ENCODE measurements around the gene EPM2A. TPM values are rescaled to one million over a fixed set of nuclear protein-coding genes. Genes with fewer than 3 reads are reported as not detected.

Gene EPM2A
- total RNA-seq, 1 donor from 2014 or later: 41.3 TPM

- no peak for TF ChIP-seq CTCF (IDR thresholded peaks at IDR 0.05; ENCODE audit: borderline replicate concordance)
- no peak overlapping the region for H3K4me3 ChIP-seq
- H3K27me3 ChIP-seq (ENCODE audit: low read depth): no peaks in the 10 kb centered on the region
- H3K27ac ChIP-seq (replicated peaks): no peak overlapping the region
- no peaks in the 10 kb centered on the region for H3K4me1 ChIP-seq
- intact Hi-C loops (cut with micrococcal nuclease): no loop called here
- H3K9me3 ChIP-seq (replicated peaks): no peaks in the 10 kb centered on the region
- H3K36me3 ChIP-seq: no peaks in the 10 kb centered on the region
- no peak for DNase-seq
These were observed 28.4 kb upstream of the EPM2A start for GRCh38 chr6:145763742-145764141.

- intact Hi-C loops (cut with micrococcal nuclease): no loop called here
- no peaks in the 10 kb centered on the region for H3K4me1 ChIP-seq
- H3K9me3 ChIP-seq (replicated peaks): no peaks in the 10 kb centered on the region
- H3K27ac ChIP-seq (replicated peaks): no peak overlapping the region
- TF ChIP-seq CTCF (IDR thresholded peaks at IDR 0.05; ENCODE audit: borderline replicate concordance): peak; percentile 35
- no peaks in the 10 kb centered on the region for H3K36me3 ChIP-seq
- no peak for DNase-seq
- H3K4me3 ChIP-seq: no peak overlapping the region
- H3K27me3 ChIP-seq (ENCODE audit: low read depth): no peaks in the 10 kb centered on the region
These were observed 26.3 kb upstream of the EPM2A start for GRCh38 chr6:145761584-145761983.

- Histone ChIP-seq H3K27ac (replicated peaks) (no peak overlapping the region), H3K9me3 (replicated peaks) (no peaks in the 10 kb centered on the region), H3K4me1 (peaks cover 6% of the 10 kb centered on the region), H3K27me3 (ENCODE audit: low read depth) (no peaks in the 10 kb centered on the region), H3K4me3 (no peak overlapping the region), H3K36me3 (no peaks in the 10 kb centered on the region)
- intact Hi-C loops (cut with micrococcal nuclease): no loop called here
- no peak for DNase-seq
- TF ChIP-seq CTCF (IDR thresholded peaks at IDR 0.05; ENCODE audit: borderline replicate concordance): no peak
These were observed 22.8 kb upstream of the EPM2A start for GRCh38 chr6:145758113-145758512.

DNA sequence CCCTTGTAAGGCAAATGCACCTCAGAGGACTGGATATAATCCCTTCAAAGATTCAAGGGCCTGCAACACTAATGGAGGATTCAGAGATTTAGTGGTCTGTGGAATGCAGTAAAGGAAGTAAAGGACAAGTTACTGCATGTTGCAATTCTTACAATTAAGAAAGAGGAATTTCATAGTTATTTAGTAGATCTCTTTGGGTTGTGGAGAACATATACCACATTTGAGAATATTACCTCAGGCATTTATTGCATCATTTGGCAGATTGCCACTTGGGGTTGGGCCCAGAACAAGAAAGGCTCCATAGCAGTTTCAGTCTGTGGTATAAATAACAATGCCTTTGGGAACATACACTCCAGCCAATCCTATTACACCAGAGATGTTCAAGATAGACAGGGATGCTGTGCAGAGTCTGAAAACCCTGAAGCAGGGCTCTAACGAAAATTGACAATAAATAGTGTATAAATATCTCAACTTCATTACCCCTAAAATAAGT, 20.9 kb upstream of the EPM2A start:
- no peak overlapping the region for H3K4me3 ChIP-seq
- TF ChIP-seq CTCF (IDR thresholded peaks at IDR 0.05; ENCODE audit: borderline replicate concordance): no peak
- H3K27ac ChIP-seq (replicated peaks): no peak overlapping the region
- H3K36me3 ChIP-seq: no peaks in the 10 kb centered on the region
- no peaks in the 10 kb centered on the region for H3K27me3 ChIP-seq (ENCODE audit: low read depth)
- intact Hi-C loops (cut with micrococcal nuclease): no loop called here
- peaks cover 6% of the 10 kb centered on the region for H3K4me1 ChIP-seq
- DNase-seq: peak; percentile 18
- no peaks in the 10 kb centered on the region for H3K9me3 ChIP-seq (replicated peaks)

DNA sequence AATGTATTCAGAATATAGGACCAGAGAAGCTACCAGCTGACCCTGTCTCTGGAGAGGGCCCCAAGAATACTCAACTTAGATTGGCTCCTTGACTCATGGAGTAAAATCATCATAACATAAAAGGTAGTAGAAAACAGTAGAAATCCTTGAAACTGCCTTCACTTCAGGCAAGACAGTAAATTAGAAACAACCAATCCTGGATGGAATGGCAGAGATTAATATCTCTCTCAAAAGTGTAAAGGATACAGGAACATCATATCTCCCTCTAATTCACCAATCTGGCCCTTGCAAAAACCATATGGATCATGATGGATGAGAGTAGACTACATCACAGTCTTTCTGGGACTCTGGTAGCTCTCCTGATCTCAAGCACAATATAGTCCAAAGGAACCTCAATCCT, 20.4 kb upstream of the EPM2A start:
- DNase-seq: no peak

More for the DNA sequence above, 20.4 kb upstream of the EPM2A start:
- Histone ChIP-seq H3K36me3 (no peaks in the 10 kb centered on the region), H3K4me3 (no peak overlapping the region), H3K27me3 (ENCODE audit: low read depth) (no peaks in the 10 kb centered on the region), H3K27ac (replicated peaks) (no peak overlapping the region), H3K4me1 (peaks cover 6% of the 10 kb centered on the region), H3K9me3 (replicated peaks) (no peaks in the 10 kb centered on the region)
- TF ChIP-seq CTCF (IDR thresholded peaks at IDR 0.05; ENCODE audit: borderline replicate concordance): no peak
- intact Hi-C loops (cut with micrococcal nuclease): no loop called here

Measured in left ventricle myocardium inferior (tissue), 1 donor.